Endothelial cell of umbilical vein (primary cell): ENCODE results near the gene USP31. TPM values are rescaled to one million over a fixed set of nuclear protein-coding genes. Genes with fewer than 3 reads are reported as not detected.

Experiments
- BruUV-seq: library from RNA; stranded (reverse); fragments of 400-500 nt; replicated peaks from 2 replicates; lab custom pipeline; 2021; lab: Mats Ljungman, UMichigan
- CTCF ChIA-PET: fragments of 300-600, 350-600 bp; sonication (Branson Sonifier 250); formaldehyde crosslinking; loops from one replicate; lab custom pipeline; 2021; ENCODE audit warnings: antibody characterized with exemption, inconsistent platforms; lab: Charles Lee
- POLR2A ChIA-PET: fragments of 300-600, 350-600 bp; sonication (Branson Sonifier 250); formaldehyde crosslinking; loops from one replicate; lab custom pipeline; 2021; ENCODE audit warnings: antibody characterized with exemption, inconsistent platforms; lab: Charles Lee
- DNase-seq: peaks from one replicate; pipeline ENCODE4 v3.0.0-alpha.2; 2011; ENCODE audit warnings: low read depth, low spot score
- FAIRE-seq: peaks from 2 replicates; lab custom pipeline; 2011; peaks lifted over from hg19 to GRCh38; lab: Jason Lieb, UNC
- H2AFZ ChIP-seq: 2 replicates; pipeline ENCODE4 v1.6.0; 2012; ENCODE audit warnings: low read depth, low read length, control low read depth, inconsistent platforms
- H3K27ac ChIP-seq: 2 replicates; pipeline ENCODE4 v1.5.1; 2011; ENCODE audit warnings: low read depth, mild to moderate bottlenecking, control low read depth, low read length, moderate library complexity; ENCODE audit not compliant: insufficient read depth
- H3K27me3 ChIP-seq, 2 experiments: 2 replicates each; pipeline versions ENCODE4 v1.6.0 to v1.6.1; 2011; ENCODE audit warnings: low read length in 2 of 2, mixed read lengths in 1 of 2; ENCODE audit not compliant: control insufficient read depth in 2 of 2, insufficient read depth in 2 of 2
- H3K36me3 ChIP-seq, 2 experiments: 2 replicates in 1 of 2; 3 replicates in 1 of 2; pipeline ENCODE4 v1.5.1; 2011; ENCODE audit warnings: low read length in 2 of 2, mild to moderate bottlenecking in 1 of 2, moderate library complexity in 1 of 2; ENCODE audit not compliant: control insufficient read depth in 2 of 2, insufficient read depth in 2 of 2; ENCODE audit errors: extremely low read depth in 1 of 2
- H3K4me1 ChIP-seq: 3 replicates; pipeline ENCODE4 v1.5.1; 2011; ENCODE audit warnings: mild to moderate bottlenecking, low read length; ENCODE audit not compliant: control insufficient read depth, insufficient read depth; ENCODE audit errors: extremely low read depth
- H3K4me2 ChIP-seq: 2 replicates; pipeline ENCODE4 v1.6.1; 2011; ENCODE audit warnings: low read length, control low read depth, mixed read lengths; ENCODE audit not compliant: insufficient read depth
- H3K4me3 ChIP-seq, 3 experiments: fragments of 200-600 bp in 1 of 3; sonication (generic), shearing (Covaris generic) in 1 of 3; replicated peaks in 1 of 3; 2 replicates each; pipeline ENCODE4 v1.5.1; 2011 to 2016; ENCODE audit warnings: control low read depth in 3 of 3, low read length in 3 of 3, mild to moderate bottlenecking in 2 of 3, inconsistent platforms in 1 of 3, low read depth in 1 of 3, moderate library complexity in 1 of 3; ENCODE audit not compliant: insufficient read depth in 1 of 3
- H3K79me2 ChIP-seq: 2 replicates; pipeline ENCODE4 v1.6.0; 2012; ENCODE audit warnings: low read length, inconsistent platforms; ENCODE audit not compliant: control insufficient read depth, insufficient read depth
- H3K9ac ChIP-seq: replicated peaks from 2 replicates; pipeline ENCODE3; 2011; ENCODE audit warnings: low read length, control low read depth; ENCODE audit not compliant: insufficient read depth; ENCODE audit errors: extremely low read depth
- H3K9me1 ChIP-seq: replicated peaks from 3 replicates; pipeline ENCODE4 v1.6.0; 2011; ENCODE audit warnings: mild to moderate bottlenecking, low read length; ENCODE audit not compliant: control insufficient read depth, insufficient read depth; ENCODE audit errors: extremely low read depth
- H3K9me3 ChIP-seq: replicated peaks from 2 replicates; pipeline ENCODE4 v1.5.1; 2012; ENCODE audit warnings: low read length, inconsistent platforms; ENCODE audit not compliant: control insufficient read depth, insufficient read depth
- H4K20me1 ChIP-seq: replicated peaks from 2 replicates; pipeline ENCODE3; 2011; ENCODE audit warnings: mild to moderate bottlenecking, low read length; ENCODE audit not compliant: control insufficient read depth, insufficient read depth; ENCODE audit errors: extremely low read depth
- EZH2 ChIP-seq: IDR thresholded peaks from 2 replicates; pipeline ENCODE4 v1.6.1; 2012; ENCODE audit warnings: borderline replicate concordance, low read depth, mild to moderate bottlenecking, moderate library complexity, low read length, inconsistent platforms; ENCODE audit not compliant: severe bottlenecking
- FOS ChIP-seq: IDR thresholded peaks from 2 replicates; pipeline ENCODE4 v1.6.1; 2011; ENCODE audit warnings: mild to moderate bottlenecking, low read length, moderate library complexity, borderline replicate concordance; ENCODE audit not compliant: insufficient read depth
- GATA2 ChIP-seq: IDR thresholded peaks from 2 replicates; pipeline ENCODE4 v1.7.0; 2011; ENCODE audit warnings: low read depth, mild to moderate bottlenecking, moderate library complexity, mixed read lengths, low read length; ENCODE audit not compliant: insufficient read length, insufficient read depth
- JUN ChIP-seq: IDR thresholded peaks from 2 replicates; pipeline ENCODE4 v1.6.1; 2011; ENCODE audit warnings: borderline replicate concordance, low read depth; ENCODE audit not compliant: insufficient read length, insufficient read depth
- MYC ChIP-seq: IDR thresholded peaks from one replicate; pipeline ENCODE4 v1.6.1; 2011; ENCODE audit warnings: mild to moderate bottlenecking, low read depth, low read length
- POLR2A ChIP-seq: IDR thresholded peaks from 2 replicates; pipeline ENCODE4 v1.6.1; 2012; ENCODE audit warnings: low read depth, mild to moderate bottlenecking, control low read depth, low read length
- POLR2AphosphoS5 ChIP-seq: IDR thresholded peaks from 2 replicates; pipeline ENCODE4 v1.6.1; 2012; ENCODE audit warnings: low read depth, mild to moderate bottlenecking, control low read depth, low read length, moderate library complexity; ENCODE audit not compliant: insufficient read depth
- dilution Hi-C: fragments of 300-500 bp; cut with MboI; formaldehyde crosslinking; loops from one replicate; pipeline ENCODE4 v1.15.0; 2019; ENCODE audit warnings: low sequenced_read_pairs; ENCODE audit not compliant: extremely low pct_ligation_motif_present
- intact Hi-C: fragments of 100-400 bp; cut with micrococcal nuclease; formaldehyde crosslinking; loops from one replicate; pipeline ENCODE4 v1.10.0; 2022
- polyA plus RNA-seq, 4 experiments: library from polyadenylated mRNA; depleted of rRNA in 3 of 4; stranded (reverse) in 3 of 4; unstranded in 1 of 4; fragments of >200 nt; gene quantifications; 2 replicates each; pipeline versions ENCODE4 v1.2.1 to v1.2.3, GENCODE V29; 2011 to 2012; ENCODE audit warnings: missing spikeins in 1 of 4
- total RNA-seq: library from RNA; stranded (reverse); gene quantifications from 2 replicates; pipeline ENCODE4 v1.2.3, GENCODE V29; 2021
- TF ChIP-seq, protein P1 (sequence below): IDR thresholded peaks from 2 replicates; pipeline ENCODE4 v1.6.1; 2011; ENCODE audit not compliant: insufficient read depth, insufficient read length
- TF ChIP-seq, protein P2 (sequence below), 2 donors: IDR thresholded peaks; 1 replicate in 1 of 2; 2 replicates in 1 of 2; pipeline ENCODE4 v1.5.1; 2011; ENCODE audit warnings: low read length in 2 of 2, mild to moderate bottlenecking in 2 of 2, moderate library complexity in 2 of 2, control low read depth in 1 of 2, inconsistent platforms in 1 of 2, low read depth in 1 of 2; ENCODE audit not compliant: insufficient read depth in 1 of 2; ENCODE audit errors: extremely low read depth in 1 of 2

Gene USP31
- total and polyA plus RNA-seq, 2 donors (not counting 3 experiments of a cell fraction or from before 2014, with no cell fraction given): 14.5 to 42.4 TPM

DNA sequence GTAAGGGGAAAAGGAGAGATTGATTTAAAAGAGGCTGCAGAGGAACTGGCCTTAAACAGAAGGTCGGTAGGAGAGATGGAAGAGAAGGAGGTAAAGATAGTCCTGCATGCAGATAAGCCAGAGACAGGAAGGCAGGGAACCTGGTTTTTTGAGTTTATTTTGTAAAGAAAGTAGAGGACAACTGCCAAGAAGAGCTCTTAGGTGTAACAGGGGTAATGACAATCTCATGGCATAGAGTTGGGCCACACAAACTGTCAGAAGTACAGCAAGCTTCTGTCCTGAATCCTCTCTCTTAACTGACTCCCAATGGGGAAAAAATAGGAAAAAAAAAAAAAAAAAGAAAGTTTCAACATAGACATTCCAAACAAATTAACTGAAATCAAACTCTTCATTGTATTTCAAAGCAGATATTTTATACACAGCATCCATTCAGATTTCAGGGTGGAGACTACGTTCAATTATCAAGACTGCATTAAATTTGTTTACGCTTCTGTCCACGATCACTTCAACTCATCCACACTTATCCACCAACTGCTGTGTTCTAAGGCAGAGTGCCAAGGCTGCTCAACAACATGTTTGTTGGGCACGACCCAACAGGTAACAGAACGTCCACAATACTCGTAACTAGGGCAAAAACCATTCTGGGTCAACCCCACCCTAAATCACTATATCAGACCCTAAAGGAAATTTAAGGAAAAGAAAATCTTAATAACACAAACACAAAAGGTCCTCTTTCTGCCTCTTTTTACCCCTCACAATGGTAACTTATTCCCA, 34.9 kb downstream of the USP31 start:
- BruUV-seq: no TSS peak
- Histone ChIP-seq H3K9ac (no peak overlapping the region), H3K9me3 (no peaks in the 10 kb centered on the region), H3K27ac (no peak overlapping the region), H2AFZ (no peak overlapping the region), H3K4me1 (no peaks in the 10 kb centered on the region), H3K9me1 (no peaks in the 10 kb centered on the region), H3K4me3 (no peak overlapping the region), H3K79me2 (peaks cover 66% of the 10 kb centered on the region), H3K36me3 (peaks cover 0 to 3% of the 10 kb centered on the region in 2 experiments), H4K20me1 (peaks cover 7% of the 10 kb centered on the region), H3K27me3 (no peaks in the 10 kb centered on the region), H3K4me2 (no peak overlapping the region)
- DNase-seq: no peak
- ChIA-PET CTCF (interaction anchor here (0.6 to 1.0 kb wide), 2 partner anchors 11 to 16 kb away, joined by 3 read pairs; no protein-coding TSS in a partner anchor), POLR2A (no interaction called here)
- TF ChIP-seq, protein P1, sequence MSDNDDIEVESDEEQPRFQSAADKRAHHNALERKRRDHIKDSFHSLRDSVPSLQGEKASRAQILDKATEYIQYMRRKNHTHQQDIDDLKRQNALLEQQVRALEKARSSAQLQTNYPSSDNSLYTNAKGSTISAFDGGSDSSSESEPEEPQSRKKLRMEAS: no peak
- TF ChIP-seq, protein P2, sequence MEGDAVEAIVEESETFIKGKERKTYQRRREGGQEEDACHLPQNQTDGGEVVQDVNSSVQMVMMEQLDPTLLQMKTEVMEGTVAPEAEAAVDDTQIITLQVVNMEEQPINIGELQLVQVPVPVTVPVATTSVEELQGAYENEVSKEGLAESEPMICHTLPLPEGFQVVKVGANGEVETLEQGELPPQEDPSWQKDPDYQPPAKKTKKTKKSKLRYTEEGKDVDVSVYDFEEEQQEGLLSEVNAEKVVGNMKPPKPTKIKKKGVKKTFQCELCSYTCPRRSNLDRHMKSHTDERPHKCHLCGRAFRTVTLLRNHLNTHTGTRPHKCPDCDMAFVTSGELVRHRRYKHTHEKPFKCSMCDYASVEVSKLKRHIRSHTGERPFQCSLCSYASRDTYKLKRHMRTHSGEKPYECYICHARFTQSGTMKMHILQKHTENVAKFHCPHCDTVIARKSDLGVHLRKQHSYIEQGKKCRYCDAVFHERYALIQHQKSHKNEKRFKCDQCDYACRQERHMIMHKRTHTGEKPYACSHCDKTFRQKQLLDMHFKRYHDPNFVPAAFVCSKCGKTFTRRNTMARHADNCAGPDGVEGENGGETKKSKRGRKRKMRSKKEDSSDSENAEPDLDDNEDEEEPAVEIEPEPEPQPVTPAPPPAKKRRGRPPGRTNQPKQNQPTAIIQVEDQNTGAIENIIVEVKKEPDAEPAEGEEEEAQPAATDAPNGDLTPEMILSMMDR (IDR thresholded peaks at IDR 0.05; ENCODE audit: extremely low read depth in 1 of 2, insufficient read depth in 1 of 2, low read depth in 1 of 2, low read length in 2 of 2): no peak
- TF ChIP-seq JUN (no peak), POLR2AphosphoS5 (no peak), POLR2A (no peak), FOS (no peak), GATA2 (no peak), MYC (no peak), EZH2 (no peak)
- no peak for FAIRE-seq
- intact Hi-C loops (no loop called here), dilution Hi-C loops (no loop called here)
